ENCODE results near the gene PM20D2.
"Not testable (repeated sequence)": the region's sequence is repeated elsewhere in the genome, so short reads cannot be mapped to it uniquely, and the experiment has no call there.

The PM20D2 gene

GRCh38 chr6:89145956-89146717 lies at the start of gene PM20D2:
Gene PM20D2 (plus strand): TSS chr6:89146055. CDS start chr6:89146145, 90 bp downstream.
- peak; percentile 23 for DNase-seq

- no peak for DNase-seq
Measured at GRCh38 chr6:89098461-89098860, 47.4 kb upstream of the PM20D2 start.

GRCh38 chr6:89100114-89100513 lies 45.7 kb upstream of the PM20D2 start:
- DNase-seq, result no peak

GRCh38 chr6:89110284-89110683 lies 35.6 kb upstream of the PM20D2 start:
- DNase-seq, result no peak

GRCh38 chr6:89111933-89112332 lies 33.9 kb upstream of the PM20D2 start:
- DNase-seq, result no peak

GRCh38 chr6:89116702-89117101 lies 29.2 kb upstream of the PM20D2 start:
- no peak for DNase-seq

- DNase-seq, result peak; percentile 9
Measured at GRCh38 chr6:89117211-89118108, 28.4 kb upstream of the PM20D2 start, which contains the start of gene SRSF12. Gene SRSF12 (minus strand): TSS chr6:89118071. CDS start chr6:89117887, 184 bp downstream.

- no peak for DNase-seq
Measured at GRCh38 chr6:89118931-89119330, 26.9 kb upstream of the PM20D2 start.

- DNase-seq, result peak; percentile 54
Measured at GRCh38 chr6:89120371-89120770, 25.5 kb upstream of the PM20D2 start.

- DNase-seq, result no peak
Measured at GRCh38 chr6:89121934-89122333, 23.9 kb upstream of the PM20D2 start.

GRCh38 chr6:89122625-89123024 lies 23.2 kb upstream of the PM20D2 start:
- DNase-seq, result peak; percentile 51

GRCh38 chr6:89128256-89128671 lies 17.6 kb upstream of the PM20D2 start:
- DNase-seq, result not testable (repeated sequence)

GRCh38 chr6:89131599-89131998 lies 14.3 kb upstream of the PM20D2 start:
- no peak for DNase-seq

GRCh38 chr6:89132057-89132456 lies 13.8 kb upstream of the PM20D2 start:
- DNase-seq, result no peak

GRCh38 chr6:89133981-89134380 lies 11.9 kb upstream of the PM20D2 start:
- no peak for DNase-seq

- DNase-seq, result no peak
Measured at GRCh38 chr6:89134723-89135122, 11.1 kb upstream of the PM20D2 start.

GRCh38 chr6:89138173-89138572 lies 7.7 kb upstream of the PM20D2 start:
- DNase-seq, result no peak

GRCh38 chr6:89139509-89140346 lies 6.1 kb upstream of the PM20D2 start:
- peak; percentile 10 for DNase-seq

- no peak for DNase-seq
Measured at GRCh38 chr6:89140347-89141156, 5.3 kb upstream of the PM20D2 start.

- DNase-seq, result no peak
Measured at GRCh38 chr6:89144354-89144906, 1.4 kb upstream of the PM20D2 start.

- peak; percentile 12 for DNase-seq
Measured at GRCh38 chr6:89145091-89145955, 532 bp upstream of the PM20D2 start.

Measured in HCEC 1CT (cell line).